Measurements from ENCODE around the gene PXT1.
"Not testable (repeated sequence)": the region's sequence is repeated elsewhere in the genome, so short reads cannot be mapped to it uniquely, and the experiment has no call there.

Gene PXT1, protein sequence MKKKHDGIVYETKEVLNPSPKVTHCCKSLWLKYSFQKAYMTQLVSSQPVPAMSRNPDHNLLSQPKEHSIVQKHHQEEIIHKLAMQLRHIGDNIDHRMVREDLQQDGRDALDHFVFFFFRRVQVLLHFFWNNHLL

GRCh38 chr6:36442671-36443470 lies at the start of gene PXT1, which contains the start of gene KCTD20:
TSS of gene PXT1 (minus strand) at chr6:36442854. CDS start at chr6:36426082, 16,772 bp downstream.
TSS of gene KCTD20 (plus strand) at chr6:36443000. CDS start at chr6:36470098, 27,098 bp downstream.
- peak; percentile 57 for DNase-seq (ENCODE audit: low read depth)

- no peak for DNase-seq (ENCODE audit: low read depth)
Observed at GRCh38 chr6:36492092-36492491, 49.4 kb upstream of the PXT1 start.

GRCh38 chr6:36491378-36491965 lies 48.8 kb upstream of the PXT1 start:
- no peak for DNase-seq (ENCODE audit: low read depth)

DNA sequence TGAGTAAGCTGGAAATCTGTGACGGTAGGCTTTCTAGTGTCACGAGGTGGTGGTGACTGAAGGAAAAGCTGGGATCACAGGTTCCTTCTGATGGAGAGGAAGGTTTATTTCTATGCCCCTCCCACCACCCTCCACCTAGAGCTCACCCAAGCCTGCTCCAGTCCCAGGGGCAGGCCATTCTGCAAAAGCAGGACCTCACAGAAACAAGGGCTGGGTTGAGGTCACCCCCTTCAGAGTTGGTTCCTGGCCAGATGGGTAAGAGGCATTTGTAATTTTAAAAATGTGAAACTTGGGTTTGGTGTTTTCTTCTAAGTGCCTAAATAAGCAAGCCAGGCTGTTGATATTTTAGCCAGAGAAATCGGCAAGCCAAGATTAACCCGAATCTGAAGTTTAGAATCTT lies 46.8 kb upstream of the PXT1 start:
- no peak for DNase-seq (ENCODE audit: low read depth)

- DNase-seq (ENCODE audit: low read depth) = no peak
Observed at GRCh38 chr6:36488221-36488620, 45.6 kb upstream of the PXT1 start.

DNA sequence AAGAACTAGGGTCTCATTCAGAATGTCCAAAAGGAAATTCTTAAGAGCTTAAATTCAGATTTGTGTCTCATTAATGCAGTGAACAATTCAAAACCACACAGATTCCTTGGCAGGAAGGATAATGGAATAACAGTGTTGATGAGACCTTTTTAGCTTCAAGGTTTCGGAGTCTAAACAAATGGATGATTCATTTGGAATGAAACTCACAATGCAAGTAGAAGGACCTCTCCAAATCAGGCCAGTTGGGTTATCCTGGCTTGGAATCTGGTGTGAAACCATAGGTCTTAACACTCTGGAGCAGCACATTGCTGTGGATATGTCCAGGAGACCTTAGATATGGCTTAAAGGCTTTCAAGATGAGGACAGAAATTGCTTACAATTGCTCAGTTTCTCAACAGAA lies 45.0 kb upstream of the PXT1 start:
- DNase-seq (ENCODE audit: low read depth) = no peak

DNA sequence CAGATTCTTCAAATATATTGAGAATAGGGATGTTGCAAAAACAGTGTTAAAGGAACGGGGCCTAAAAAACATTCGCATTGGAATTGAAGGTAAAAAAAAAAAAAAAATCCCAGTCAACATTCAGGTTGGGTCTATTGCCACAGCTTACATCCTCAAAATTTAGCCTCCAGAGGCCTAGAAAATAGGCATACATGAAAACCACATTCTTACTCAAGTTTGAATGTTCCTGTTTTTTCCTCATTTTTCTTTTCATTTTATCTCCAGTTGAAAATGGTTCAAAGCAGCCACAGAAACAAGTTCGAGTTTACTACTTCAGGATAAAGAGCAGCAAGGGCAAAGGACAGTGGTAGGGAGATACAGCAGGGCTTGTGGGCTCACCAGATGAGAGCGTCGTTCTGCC lies 42.1 kb upstream of the PXT1 start:
- DNase-seq (ENCODE audit: low read depth) = no peak

- DNase-seq (ENCODE audit: low read depth) = not testable (repeated sequence)
Observed at GRCh38 chr6:36483326-36483725, 40.7 kb upstream of the PXT1 start.

GRCh38 chr6:36479256-36479655 lies 36.6 kb upstream of the PXT1 start:
- no peak for DNase-seq (ENCODE audit: low read depth)

GRCh38 chr6:36478051-36478526 lies 35.4 kb upstream of the PXT1 start:
- DNase-seq (ENCODE audit: low read depth) = no peak

- DNase-seq (ENCODE audit: low read depth) = no peak
Observed at GRCh38 chr6:36469946-36470345, 27.3 kb upstream of the PXT1 start.

DNA sequence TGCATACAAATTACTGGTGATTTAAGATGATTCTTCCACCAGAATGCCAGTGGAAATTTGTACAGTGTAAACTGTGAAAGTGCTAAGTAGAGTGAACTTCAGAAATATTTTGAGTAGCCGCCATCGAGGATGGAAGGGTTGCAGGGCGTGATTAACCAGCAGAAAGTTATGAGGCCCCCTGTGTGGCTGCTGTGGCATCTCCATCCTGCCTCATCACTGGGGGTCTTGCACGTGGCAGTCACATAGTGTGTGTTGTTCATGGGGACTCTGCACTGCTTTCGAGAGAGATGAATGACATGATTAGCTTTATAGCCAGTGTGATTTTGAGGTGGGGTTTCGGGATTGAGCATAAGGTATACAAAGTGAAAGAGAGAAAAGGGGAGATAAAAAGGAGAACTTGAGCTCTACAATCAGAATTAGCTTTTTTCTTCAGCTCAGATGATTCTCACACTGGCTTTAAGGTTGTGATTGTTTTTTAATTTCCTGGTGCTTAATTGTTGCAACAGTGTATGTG lies 26.6 kb upstream of the PXT1 start:
- DNase-seq (ENCODE audit: low read depth) = no peak

DNA sequence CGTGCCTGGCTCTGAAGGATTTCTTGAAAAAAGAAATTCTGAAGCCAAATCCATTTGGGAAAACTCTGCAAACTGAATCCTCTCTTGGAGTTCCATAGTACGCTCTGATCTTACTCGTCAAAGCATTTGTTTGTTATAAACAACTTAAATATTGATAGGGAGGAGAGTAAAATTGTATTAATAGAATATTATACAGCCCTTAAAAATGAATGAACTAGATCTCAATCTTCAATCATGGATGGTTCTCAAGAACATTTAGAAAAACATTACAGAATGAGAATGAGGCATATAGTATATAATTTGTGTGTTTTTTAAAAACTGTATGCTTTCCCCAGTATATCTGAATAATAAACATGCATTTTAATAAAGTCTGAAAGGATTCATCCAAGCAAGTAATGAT lies 25.0 kb upstream of the PXT1 start:
- no peak for DNase-seq (ENCODE audit: low read depth)

- no peak for DNase-seq (ENCODE audit: low read depth)
Observed at GRCh38 chr6:36464233-36464632, 21.6 kb upstream of the PXT1 start.

- no peak for DNase-seq (ENCODE audit: low read depth)
Observed at GRCh38 chr6:36463676-36464075, 21.0 kb upstream of the PXT1 start.

- DNase-seq (ENCODE audit: low read depth) = no peak
Observed at GRCh38 chr6:36461646-36462045, 19.0 kb upstream of the PXT1 start.

DNA sequence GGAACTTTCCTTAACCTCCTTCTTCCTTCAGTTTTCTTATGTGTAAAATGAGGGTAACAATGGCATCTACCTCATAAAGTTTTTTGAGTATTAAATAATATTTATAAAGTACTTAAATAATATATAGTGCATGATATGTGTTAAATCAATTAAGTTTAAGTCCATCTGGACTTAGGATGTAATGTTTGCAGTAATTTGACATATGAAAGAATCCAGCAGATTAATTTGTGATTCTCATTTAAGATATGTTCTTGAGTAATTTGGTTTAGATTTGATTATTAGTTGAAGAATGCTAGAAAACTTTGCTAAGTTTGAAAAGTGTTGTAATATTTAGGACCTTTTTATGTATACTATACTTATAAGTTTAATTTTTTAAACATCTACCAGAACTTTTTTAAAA lies 18.3 kb upstream of the PXT1 start:
- no peak for DNase-seq (ENCODE audit: low read depth)

DNA sequence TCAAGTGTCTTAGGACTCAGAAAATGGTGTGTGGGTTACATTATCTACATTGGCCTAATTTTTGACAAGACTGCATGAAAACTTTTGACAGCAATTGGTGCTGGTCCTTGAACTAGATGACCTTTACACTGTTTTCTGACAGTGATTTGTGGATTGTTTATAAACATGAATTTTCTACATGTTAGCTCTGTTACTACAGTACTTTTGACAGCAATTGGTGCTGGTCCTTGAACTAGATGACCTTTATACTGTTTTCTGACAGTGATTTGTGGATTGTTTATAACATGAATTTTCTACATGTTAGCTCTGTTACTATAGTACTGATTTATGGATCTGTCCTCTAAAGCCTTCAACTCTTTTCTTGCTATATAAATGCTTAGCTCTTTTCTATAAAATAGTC lies 16.8 kb upstream of the PXT1 start:
- DNase-seq (ENCODE audit: low read depth) = no peak

GRCh38 chr6:36455486-36456027 lies 12.9 kb upstream of the PXT1 start:
- no peak for DNase-seq (ENCODE audit: low read depth)

GRCh38 chr6:36452897-36453296 lies 10.2 kb upstream of the PXT1 start:
- DNase-seq (ENCODE audit: low read depth) = not testable (repeated sequence)

GRCh38 chr6:36449173-36449572 lies 6.5 kb upstream of the PXT1 start:
- DNase-seq (ENCODE audit: low read depth) = not testable (repeated sequence)

DNA sequence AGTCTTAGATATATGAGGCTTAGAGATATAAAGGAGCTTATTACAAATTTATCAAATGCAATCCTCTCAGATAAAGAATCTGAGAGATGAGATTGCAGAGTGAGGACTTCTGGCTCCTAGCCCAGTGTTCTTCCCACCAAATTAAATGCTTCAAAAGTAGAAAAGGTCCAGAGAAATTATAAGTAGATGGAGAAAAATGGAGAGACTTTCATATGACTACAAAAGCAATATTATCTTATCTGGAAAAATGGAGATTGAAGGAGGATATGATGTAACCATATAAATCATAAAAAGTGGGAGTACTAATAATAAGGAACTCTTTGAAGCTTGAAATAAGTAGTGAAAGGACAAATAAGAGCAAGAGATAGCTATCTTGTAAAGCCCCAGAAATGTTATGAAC lies 3.0 kb upstream of the PXT1 start:
- DNase-seq (ENCODE audit: low read depth) = no peak

- DNase-seq (ENCODE audit: low read depth) = peak; percentile 64
Observed at GRCh38 chr6:36444470-36444869, 1.8 kb upstream of the PXT1 start.

Data from HS-27A (cell line).